Measurements from ENCODE around the gene ZNF107. TPM values are rescaled to one million over a fixed set of nuclear protein-coding genes. Genes with fewer than 3 reads are reported as not detected.

ZNF107 gene
- total RNA-seq, 1 experiment from 2014 or later, result 24.7 TPM

DNA sequence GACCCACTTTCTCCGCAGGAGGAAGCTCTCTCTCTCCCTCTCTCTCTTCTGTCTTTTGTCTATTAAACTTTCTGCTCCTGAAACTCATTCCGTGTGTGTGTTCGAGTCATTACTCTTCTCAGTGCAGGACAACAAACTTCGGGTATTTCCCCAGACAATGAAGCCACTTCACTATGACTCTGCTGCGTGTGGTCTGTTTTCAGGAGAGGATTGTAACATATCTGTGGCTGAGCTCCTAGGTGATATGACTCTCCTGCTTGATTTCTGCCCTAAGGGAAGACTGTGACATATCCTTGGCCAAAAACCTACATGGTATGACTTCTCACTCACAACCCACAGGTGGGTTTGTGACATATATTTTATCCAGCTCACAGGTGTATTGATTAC, 39.9 kb upstream of the ZNF107 start:
- peaks cover 0 to 29% (median 4%) of the 10 kb centered on the region in 3 experiments; a peak in 4 of 7 replicates for H3K36me3 Mint-ChIP-seq (ENCODE audit: insufficient read depth in 1 of 3, low read depth in 3 of 3)
- H3K79me1 ChIP-seq (ENCODE audit: insufficient read depth, low read depth, low read length, poor library complexity, severe bottlenecking), result no peaks in the 10 kb centered on the region
- no peak overlapping the region for H4K5ac ChIP-seq (ENCODE audit: insufficient read length, low read depth, low read length)
- H3K9ac ChIP-seq (ENCODE audit: extremely low read depth, insufficient read length, low read length), result no peak overlapping the region
- H3K23ac ChIP-seq (ENCODE audit: insufficient read length, low read depth, low read length), result no peak overlapping the region
- no peak overlapping the region for H3K14ac ChIP-seq (ENCODE audit: insufficient read depth, low read length)
- H2BK15ac ChIP-seq (ENCODE audit: low read depth, low read length), result no peak overlapping the region
- H4K20me1 ChIP-seq (ENCODE audit: control insufficient read depth, insufficient read depth, insufficient read length), result no peaks in the 10 kb centered on the region
- H3K9me3 Mint-ChIP-seq, result peaks cover 86 to 87% of the 10 kb centered on the region in 2 experiments
- no peak overlapping the region for H4K8ac ChIP-seq (replicated peaks; ENCODE audit: insufficient read length, low read depth, low read length)
- no peak overlapping the region for H2BK120ac ChIP-seq (ENCODE audit: low read depth, low read length, poor library complexity, severe bottlenecking)
- no peak overlapping the region for H2BK12ac ChIP-seq (ENCODE audit: insufficient read length, low read depth, low read length)
- H3K27ac ChIP-seq (ENCODE audit: insufficient read length, low read depth, low read length), result no peak overlapping the region
- H3K79me2 ChIP-seq (ENCODE audit: insufficient read depth, low read length), result no peaks in the 10 kb centered on the region
- H3T11ph ChIP-seq (ENCODE audit: low read length), result no peak overlapping the region
- H3K4me3 Mint-ChIP-seq, result no peak overlapping the region
- no peak overlapping the region for H2BK20ac ChIP-seq (ENCODE audit: low read depth, low read length, poor library complexity, severe bottlenecking)
- peaks cover 76% of the 10 kb centered on the region for H3K9me3 ChIP-seq (ENCODE audit: control insufficient read depth, low read depth, low read length)
- no peak overlapping the region for H3K56ac ChIP-seq (ENCODE audit: insufficient read length, low read depth, low read length)
- no peak overlapping the region for H2AK5ac ChIP-seq (ENCODE audit: insufficient read length, low read length)
- H3K23me2 ChIP-seq (ENCODE audit: insufficient read length, low read depth, low read length, poor library complexity, severe bottlenecking), result no peaks in the 10 kb centered on the region
- WGBS (ENCODE audit: extremely low coverage, insufficient read length, low lambda C conversion rate), result no CpG with 5 or more reads among the region's 5 CpGs
- H3K18ac ChIP-seq (ENCODE audit: insufficient read length, low read depth, low read length), result no peak overlapping the region
- no peaks in the 10 kb centered on the region for H3K27me3 Mint-ChIP-seq (ENCODE audit: low read depth)
- H3K4me1 ChIP-seq (ENCODE audit: insufficient read depth, low read length), result no peaks in the 10 kb centered on the region
- no peak overlapping the region for H3K4me2 ChIP-seq (ENCODE audit: insufficient read depth, insufficient read length, low read length)
- no peaks in the 10 kb centered on the region for H3K27me3 ChIP-seq (ENCODE audit: insufficient read depth, low read length)
- no peaks in the 10 kb centered on the region for H3K4me1 Mint-ChIP-seq
- H4K91ac ChIP-seq (ENCODE audit: insufficient read length, low read depth, low read length), result no peak overlapping the region
- H2BK5ac ChIP-seq (ENCODE audit: insufficient read length, low read length), result no peak overlapping the region
- H3K4ac ChIP-seq (ENCODE audit: low read depth, low read length), result no peak overlapping the region
- DNase-seq, result no peak
- no peak overlapping the region for H3K27ac Mint-ChIP-seq
- H2AFZ ChIP-seq (ENCODE audit: low read length), result no peak overlapping the region
- TF ChIP-seq, protein P1, sequence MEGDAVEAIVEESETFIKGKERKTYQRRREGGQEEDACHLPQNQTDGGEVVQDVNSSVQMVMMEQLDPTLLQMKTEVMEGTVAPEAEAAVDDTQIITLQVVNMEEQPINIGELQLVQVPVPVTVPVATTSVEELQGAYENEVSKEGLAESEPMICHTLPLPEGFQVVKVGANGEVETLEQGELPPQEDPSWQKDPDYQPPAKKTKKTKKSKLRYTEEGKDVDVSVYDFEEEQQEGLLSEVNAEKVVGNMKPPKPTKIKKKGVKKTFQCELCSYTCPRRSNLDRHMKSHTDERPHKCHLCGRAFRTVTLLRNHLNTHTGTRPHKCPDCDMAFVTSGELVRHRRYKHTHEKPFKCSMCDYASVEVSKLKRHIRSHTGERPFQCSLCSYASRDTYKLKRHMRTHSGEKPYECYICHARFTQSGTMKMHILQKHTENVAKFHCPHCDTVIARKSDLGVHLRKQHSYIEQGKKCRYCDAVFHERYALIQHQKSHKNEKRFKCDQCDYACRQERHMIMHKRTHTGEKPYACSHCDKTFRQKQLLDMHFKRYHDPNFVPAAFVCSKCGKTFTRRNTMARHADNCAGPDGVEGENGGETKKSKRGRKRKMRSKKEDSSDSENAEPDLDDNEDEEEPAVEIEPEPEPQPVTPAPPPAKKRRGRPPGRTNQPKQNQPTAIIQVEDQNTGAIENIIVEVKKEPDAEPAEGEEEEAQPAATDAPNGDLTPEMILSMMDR (conservative IDR thresholded peaks at IDR 0.05), result no peak

Measured in H9 (cell line).